Liver (tissue), 9 donors: Measurements from ENCODE around the gene ATG5. TPM values are rescaled to one million over a fixed set of nuclear protein-coding genes. Genes with fewer than 3 reads are reported as not detected.

Experiments
- DNase-seq: peaks from one replicate; pipeline ENCODE4 v3.0.0-alpha.2; 2017; ENCODE audit warnings: low spot score
- H3K27ac ChIP-seq, 2 donors: one replicate each; pipeline ENCODE4 v1.7.0; 2013; ENCODE audit warnings: inconsistent platforms in 2 of 2, low read length in 2 of 2, control low read depth in 1 of 2, low read depth in 1 of 2, mild to moderate bottlenecking in 1 of 2
- H3K27me3 ChIP-seq, 4 donors: one replicate each; pipeline versions ENCODE4 v1.6.1 to v1.7.0; 2013; ENCODE audit warnings: low read length in 3 of 4, inconsistent platforms in 1 of 4, mild to moderate bottlenecking in 1 of 4, moderate library complexity in 1 of 4; ENCODE audit not compliant: control insufficient read depth in 4 of 4, insufficient read depth in 4 of 4
- H3K36me3 ChIP-seq, 4 donors: one replicate each; pipeline versions ENCODE4 v1.6.1 to v1.7.0; 2013; ENCODE audit warnings: low read length in 3 of 4, mild to moderate bottlenecking in 3 of 4, low read depth in 1 of 4, moderate library complexity in 1 of 4; ENCODE audit not compliant: control insufficient read depth in 4 of 4, insufficient read depth in 3 of 4
- H3K4me1 ChIP-seq, 4 donors: one replicate each; pipeline versions ENCODE4 v1.6.1 to v1.7.0; 2013; ENCODE audit warnings: low read length in 3 of 4, mild to moderate bottlenecking in 3 of 4, moderate library complexity in 1 of 4; ENCODE audit not compliant: control insufficient read depth in 4 of 4, insufficient read depth in 4 of 4
- H3K4me3 ChIP-seq, 3 donors: one replicate each; pipeline versions ENCODE4 v1.6.1 to v1.7.0; 2013; ENCODE audit warnings: low read length in 3 of 3, control low read depth in 1 of 3, low read depth in 1 of 3, mild to moderate bottlenecking in 1 of 3
- H3K9ac ChIP-seq, 2 donors: one replicate each; pipeline ENCODE4 v1.7.0; 2013; ENCODE audit warnings: low read length in 2 of 2, mild to moderate bottlenecking in 2 of 2, moderate library complexity in 2 of 2, control low read depth in 1 of 2, low read depth in 1 of 2
- H3K9me3 ChIP-seq, 4 donors: one replicate each; pipeline versions ENCODE4 v1.6.1 to v1.7.0; 2013; ENCODE audit warnings: low read length in 3 of 4; ENCODE audit not compliant: control insufficient read depth in 4 of 4
- ATF3 ChIP-seq: IDR thresholded peaks from 2 replicates; pipeline ENCODE4 v1.6.1; 2016; ENCODE audit warnings: antibody characterized with exemption
- CTCF ChIP-seq: fragments of 150-350 bp; IDR thresholded peaks from 2 replicates; pipeline ENCODE4 v1.5.1; 2017; ENCODE audit warnings: improper control_type of control experiment, low read depth, low read length; ENCODE audit not compliant: missing input control
- EGR1 ChIP-seq, 2 donors: IDR thresholded peaks; 2 replicates each; pipeline ENCODE4 v1.6.1; 2016 to 2018; ENCODE audit warnings: antibody characterized with exemption in 2 of 2, low read depth in 2 of 2
- FOXA1 ChIP-seq: IDR thresholded peaks from 2 replicates; pipeline ENCODE4 v1.6.1; 2016; ENCODE audit warnings: antibody characterized with exemption
- FOXA2 ChIP-seq: IDR thresholded peaks from 2 replicates; pipeline ENCODE4 v1.6.1; 2016; ENCODE audit warnings: antibody characterized with exemption
- GABPA ChIP-seq, 2 donors: IDR thresholded peaks in 1 of 2; conservative IDR thresholded peaks in 1 of 2; 2 replicates each; pipeline ENCODE4 v1.6.1; 2016; ENCODE audit warnings: antibody characterized with exemption in 2 of 2, mild to moderate bottlenecking in 1 of 2, moderate library complexity in 1 of 2
- HNF4A ChIP-seq, 2 donors: conservative IDR thresholded peaks; 2 replicates each; pipeline ENCODE4 v1.6.1; 2016; ENCODE audit warnings: antibody characterized with exemption in 2 of 2, mild to moderate bottlenecking in 2 of 2
- HNF4G ChIP-seq: IDR thresholded peaks from 2 replicates; pipeline ENCODE4 v1.6.1; 2016; ENCODE audit warnings: antibody characterized with exemption
- JUND ChIP-seq, 2 donors: IDR thresholded peaks; 2 replicates each; pipeline ENCODE4 v1.6.1; 2016; ENCODE audit warnings: antibody characterized with exemption in 2 of 2
- NR2F2 ChIP-seq: IDR thresholded peaks from 2 replicates; pipeline ENCODE4 v1.6.1; 2016; ENCODE audit warnings: antibody characterized with exemption
- RAD21 ChIP-seq, 2 donors: IDR thresholded peaks; 2 replicates each; pipeline ENCODE4 v1.6.1; 2016; ENCODE audit warnings: antibody characterized with exemption in 2 of 2, mild to moderate bottlenecking in 2 of 2
- RXRA ChIP-seq, 2 donors: IDR thresholded peaks; 2 replicates each; pipeline ENCODE4 v1.6.1; 2017 to 2018; ENCODE audit warnings: antibody characterized with exemption in 2 of 2, mild to moderate bottlenecking in 1 of 2
- SP1 ChIP-seq: IDR thresholded peaks from 2 replicates; pipeline ENCODE4 v1.6.1; 2018; ENCODE audit warnings: antibody characterized with exemption, mild to moderate bottlenecking
- TAF1 ChIP-seq: conservative IDR thresholded peaks from 2 replicates; pipeline ENCODE4 v1.6.1; 2016; ENCODE audit warnings: antibody characterized with exemption, mild to moderate bottlenecking
- YY1 ChIP-seq: IDR thresholded peaks from 2 replicates; pipeline ENCODE4 v1.6.1; 2016; ENCODE audit warnings: antibody characterized with exemption, mild to moderate bottlenecking
- ZBTB33 ChIP-seq: IDR thresholded peaks from 2 replicates; pipeline ENCODE4 v1.6.1; 2016; ENCODE audit warnings: antibody characterized with exemption
- WGBS: extraction: QIAGEN DNeasy Blood & Tissue Kit; methylation state at CpG from one replicate; pipeline ENCODE4 v1.1.7; 2013; 5-methylcytosine and 5-hydroxymethylcytosine counted together
- polyA plus RNA-seq, 2 donors: library from polyadenylated mRNA; stranded (reverse) in 1 of 2; unstranded in 1 of 2; fragments of 200-250 nt in 1 of 2; fragments of >200 nt in 1 of 2; fragmentation: Nextera tagmentation in 1 of 2; extraction: Ambion mirVana in 1 of 2; gene quantifications; one replicate each; pipeline versions ENCODE4 v1.2.1 to v1.2.3, GENCODE V29; 2013 to 2015
- total RNA-seq, 2 donors: library from RNA; depleted of rRNA; stranded (reverse); fragments of >200 nt; gene quantifications; one replicate each; pipeline ENCODE4 v1.2.3, GENCODE V29; 2014
- donor health status: healthy.
- donor health status: healthy.
- donor health status: healthy.
- donor health status: healthy.
- donor health status: healthy.

Gene ATG5
- total and polyA plus RNA-seq, 4 donors: 10.0 to 25.7 (median 19.7) TPM

- Histone ChIP-seq H3K27me3 (no peaks in the 10 kb centered on the region), H3K9ac (no peak overlapping the region), H3K36me3 (no peaks in the 10 kb centered on the region), H3K4me1 (no peaks in the 10 kb centered on the region), H3K9me3 (no peaks in the 10 kb centered on the region), H3K27ac (no peak overlapping the region), H3K4me3 (no peak overlapping the region)
- TF ChIP-seq EGR1 (IDR thresholded peaks at IDR 0.05; ENCODE audit: low read depth in 2 of 2): no peak
- TF ChIP-seq NR2F2: no peak
- TF ChIP-seq ATF3: no peak
- no peak for TF ChIP-seq YY1
- no peak for TF ChIP-seq ZBTB33
- no peak for TF ChIP-seq RAD21 (IDR thresholded peaks at IDR 0.05)
- no peak for TF ChIP-seq RXRA (IDR thresholded peaks at IDR 0.05)
- no peak for TF ChIP-seq FOXA2
- TF ChIP-seq HNF4G: no peak
- no peak for TF ChIP-seq SP1
- TF ChIP-seq TAF1: no peak
- TF ChIP-seq JUND (IDR thresholded peaks at IDR 0.05): no peak
- no peak for DNase-seq
Observed at GRCh38 chr6:106220485-106220884, 105.1 kb downstream of the ATG5 start.

GRCh38 chr6:106216527-106216926 is 109.0 kb downstream of the ATG5 start:
- 27% methylated on average over 1 of the region's 1 CpG for WGBS
- no peaks in the 10 kb centered on the region for H3K9me3 ChIP-seq
- no peaks in the 10 kb centered on the region for H3K27me3 ChIP-seq
- H3K9ac ChIP-seq: no peak overlapping the region
- H3K36me3 ChIP-seq: no peaks in the 10 kb centered on the region
- TF ChIP-seq RAD21 (IDR thresholded peaks at IDR 0.05): peak in 1 of 2 donors; percentile 19
- TF ChIP-seq EGR1 (IDR thresholded peaks at IDR 0.05; ENCODE audit: low read depth in 2 of 2): no peak
- no peak for TF ChIP-seq ZBTB33
- peak; percentile 8 to 33 for TF ChIP-seq HNF4A (conservative IDR thresholded peaks at IDR 0.05)
- peak; percentile 24 for TF ChIP-seq SP1
- H3K4me3 ChIP-seq: no peak overlapping the region
- no peaks in the 10 kb centered on the region for H3K4me1 ChIP-seq
- no peak overlapping the region for H3K27ac ChIP-seq
- DNase-seq: no peak

GRCh38 chr6:106215608-106216007 is 110.0 kb downstream of the ATG5 start:
- Histone ChIP-seq H3K9me3 (no peaks in the 10 kb centered on the region), H3K4me3 (no peak overlapping the region), H3K9ac (no peak overlapping the region), H3K27me3 (no peaks in the 10 kb centered on the region), H3K36me3 (no peaks in the 10 kb centered on the region), H3K4me1 (no peaks in the 10 kb centered on the region), H3K27ac (no peak overlapping the region)
- TF ChIP-seq FOXA1: no peak
- TF ChIP-seq CTCF: no peak
- TF ChIP-seq FOXA2: no peak
- TF ChIP-seq ZBTB33: no peak
- no peak for TF ChIP-seq EGR1 (IDR thresholded peaks at IDR 0.05; ENCODE audit: low read depth in 2 of 2)
- TF ChIP-seq GABPA (IDR thresholded peaks at IDR 0.05 in 1 of 2, conservative IDR thresholded peaks at IDR 0.05 in 1 of 2): no peak
- no peak for TF ChIP-seq ATF3
- no peak for TF ChIP-seq NR2F2
- no peak for TF ChIP-seq RXRA (IDR thresholded peaks at IDR 0.05)
- DNase-seq: no peak
- WGBS: 97% methylated on average over 3 of the region's 3 CpGs
